OCI-LY7 (cell line): ENCODE data around the gene TEX55. TPM values are rescaled to one million over a fixed set of nuclear protein-coding genes. Genes with fewer than 3 reads are reported as not detected.
A peak's percentile ranks its signal among the peaks of the same experiment; 100 is the strongest.

Source experiments
- Bru-seq: library from RNA; stranded (reverse); fragments of 400-500 nt; gene quantifications from one replicate; lab custom pipeline; 2021; lab: Mats Ljungman, UMichigan
- BruChase-seq, 2 experiments: library from RNA; stranded (reverse); fragments of 400-500 nt; gene quantifications; one replicate each; lab custom pipeline; 2021; lab: Mats Ljungman, UMichigan
- BruUV-seq: library from RNA; stranded (reverse); fragments of 400-500 nt; replicated peaks from 2 replicates; lab custom pipeline; 2021; lab: Mats Ljungman, UMichigan
- CTCF ChIA-PET: fragments of 300-600 bp; sonication (Branson Sonifier 250); formaldehyde crosslinking; loops from one replicate; lab custom pipeline; 2022; ENCODE audit warnings: antibody characterized with exemption; ENCODE audit not compliant: unreplicated experiment; lab: Charles Lee
- POLR2A ChIA-PET: fragments of 300-600 bp; sonication (Branson Sonifier 250); formaldehyde crosslinking; loops from one replicate; lab custom pipeline; 2022; ENCODE audit warnings: antibody characterized with exemption; lab: Charles Lee
- DNase-seq: peaks from one replicate; pipeline ENCODE4 v3.0.0-alpha.2; 2015; ENCODE audit warnings: low spot score
- H2AFZ ChIP-seq: fragments of 200-600 bp; sonication (generic), shearing (Covaris generic); 2 replicates; pipeline ENCODE4 v1.6.1; 2014; ENCODE audit warnings: mild to moderate bottlenecking, antibody characterized with exemption, low read length, moderate library complexity
- H3K27ac ChIP-seq: fragments of 200-600 bp; sonication (generic); 2 replicates; pipeline ENCODE4 v1.5.1; 2014; ENCODE audit warnings: mixed run types, low read depth, mild to moderate bottlenecking, moderate library complexity, low read length, inconsistent platforms; ENCODE audit not compliant: poor library complexity, severe bottlenecking
- H3K36me3 ChIP-seq: fragments of 200-600 bp; sonication (generic); 2 replicates; pipeline ENCODE4 v1.6.1; 2014; ENCODE audit warnings: mild to moderate bottlenecking, antibody characterized with exemption, low read length, moderate library complexity, mixed read lengths; ENCODE audit not compliant: insufficient read depth
- H3K4me1 ChIP-seq: fragments of 200-600 bp; sonication (generic); 2 replicates; pipeline ENCODE4 v1.5.1; 2014; ENCODE audit warnings: mild to moderate bottlenecking, low read length; ENCODE audit not compliant: insufficient read depth, poor library complexity, severe bottlenecking
- H3K4me2 ChIP-seq: fragments of 200-600 bp; sonication (generic); 2 replicates; pipeline ENCODE4 v1.6.1; 2014; ENCODE audit warnings: mild to moderate bottlenecking, low read length
- H3K4me3 ChIP-seq: fragments of 200-600 bp; sonication (generic); 2 replicates; pipeline ENCODE4 v1.5.1; 2014; ENCODE audit warnings: mild to moderate bottlenecking, low read depth, low read length; ENCODE audit not compliant: poor library complexity, severe bottlenecking
- H3K79me2 ChIP-seq: fragments of 200-600 bp; sonication (generic); 2 replicates; pipeline ENCODE4 v1.6.1; 2016; ENCODE audit warnings: low read depth, mild to moderate bottlenecking, low read length, moderate library complexity, mixed read lengths; ENCODE audit not compliant: insufficient read depth
- H3K9me2 ChIP-seq: fragments of 200-600 bp; sonication (generic); 2 replicates; pipeline ENCODE4 v1.6.1; 2016; ENCODE audit warnings: mild to moderate bottlenecking, low read length, mixed read lengths; ENCODE audit not compliant: insufficient read depth
- H3K9me3 ChIP-seq: fragments of 200-600 bp; sonication (generic); 2 replicates; pipeline ENCODE4 v1.6.1; 2014; ENCODE audit warnings: mild to moderate bottlenecking, mixed run types, low read length, mixed read lengths
- H4K20me1 ChIP-seq: fragments of 200-600 bp; sonication (generic); 2 replicates; pipeline ENCODE4 v1.6.1; 2014; ENCODE audit warnings: mild to moderate bottlenecking, antibody characterized with exemption, low read length, moderate library complexity, mixed read lengths; ENCODE audit not compliant: insufficient read depth
- CTCF ChIP-seq: fragments of 200-600 bp; sonication (generic); conservative IDR thresholded peaks from 2 replicates; pipeline ENCODE4 v1.5.1; 2014; ENCODE audit warnings: mild to moderate bottlenecking, antibody characterized with exemption, low read length, moderate library complexity, mixed read lengths
- EZH2phosphoT487 ChIP-seq: fragments of 200-600 bp; sonication (generic); IDR thresholded peaks from 2 replicates; pipeline ENCODE4 v1.6.1; 2018; ENCODE audit warnings: low read depth, borderline replicate concordance, mild to moderate bottlenecking, mixed run types, antibody characterized with exemption, low read length, moderate library complexity, mixed read lengths
- intact Hi-C: fragments of 100-400 bp; cut with micrococcal nuclease; formaldehyde crosslinking; loops from one replicate; pipeline ENCODE4 v1.10.0; 2022; ENCODE audit not compliant: unreplicated experiment
- long read RNA-seq: library from polyadenylated mRNA; stranded (forward); transcript quantifications from one replicate; pipeline ENCODE4 v2.0.0, GENCODE V29; 2022
- total RNA-seq, 2 experiments: library from RNA; depleted of rRNA in 1 of 2; stranded (reverse); fragments of >200 nt in 1 of 2; shearing (Covaris generic) in 1 of 2; gene quantifications; 2 replicates each; pipeline ENCODE4 v1.2.3, GENCODE V29; 2014 to 2022

The TEX55 gene
- total RNA-seq (2014; rRNA removed; shearing (Covaris generic)), result not detected in 2 replicates
- not detected in 2 replicates for total RNA-seq (2022)
- not detected for Bru-seq, nascent RNA
- BruChase-seq, experiment 1, labeled RNA remaining after a 6-hour chase, result not detected
- not detected for BruChase-seq, experiment 2, labeled RNA remaining after a 2-hour chase
- long read RNA-seq, result 0 reads

- ChIA-PET CTCF (no interaction called here), POLR2A (interaction anchor here (0.5 kb wide), 1 partner anchor 102 kb away, joined by 3 read pairs; no protein-coding TSS in a partner anchor)
- no peak within 1 kb of the TSS for H3K4me3 ChIP-seq
- TF ChIP-seq CTCF (peak; percentile 79), EZH2phosphoT487 (no peak)
- DNase-seq, result peak; percentile 31
- no peak within 1 kb of the TSS for H3K4me2 ChIP-seq
- H3K4me1 ChIP-seq, result no peaks in the 10 kb centered on the region
- no peak within 1 kb of the TSS for H3K27ac ChIP-seq
- no peaks in the 10 kb centered on the region for H3K36me3 ChIP-seq
- no peaks in the 10 kb centered on the region for H3K79me2 ChIP-seq
- no peaks in the 10 kb centered on the region for H3K9me2 ChIP-seq
- H2AFZ ChIP-seq, result peak within 1 kb of the TSS; percentile 70; the same call in 1 of the 2 replicates
- BruUV-seq, result no TSS peak
- intact Hi-C loops, result loop anchor here (1.0 to 5.0 kb wide), 2 partner anchors 96 to 537 kb away; no protein-coding TSS in a partner anchor
- H4K20me1 ChIP-seq, result no peaks in the 10 kb centered on the region
- no peaks in the 10 kb centered on the region for H3K9me3 ChIP-seq
Measured at GRCh38 chr3:119145500-119146167, at the start of gene TEX55. Gene TEX55 (plus strand): TSS chr3:119146165. CDS start chr3:119146190, 25 bp downstream.

GRCh38 chr3:119098003-119098402 is 48.0 kb upstream of the TEX55 start:
- TF ChIP-seq EZH2phosphoT487, result no peak
- TF ChIP-seq CTCF, result no peak
- Histone ChIP-seq H3K9me3 (no peaks in the 10 kb centered on the region), H3K27ac (no peak overlapping the region), H3K36me3 (no peaks in the 10 kb centered on the region), H3K9me2 (no peaks in the 10 kb centered on the region), H3K4me3 (no peak overlapping the region), H3K4me1 (no peaks in the 10 kb centered on the region), H2AFZ (no peak overlapping the region), H3K79me2 (no peaks in the 10 kb centered on the region), H4K20me1 (no peaks in the 10 kb centered on the region), H3K4me2 (no peak overlapping the region)
- intact Hi-C loops, result loop anchor here (1.0 kb wide), 1 partner anchor 214 kb away; no protein-coding TSS in a partner anchor
- no peak for DNase-seq
- BruUV-seq, result no TSS peak
- ChIA-PET POLR2A (interaction anchor here (0.7 kb wide), 2 partner anchors 9 to 219 kb away, joined by 5 to 7 read pairs; no protein-coding TSS in a partner anchor), CTCF (no interaction called here)
